ENCODE results near the gene CCDC8.
"Not testable (repeated sequence)": the region's sequence is repeated elsewhere in the genome, so short reads cannot be mapped to it uniquely, and the experiment has no call there.

Gene CCDC8

DNA sequence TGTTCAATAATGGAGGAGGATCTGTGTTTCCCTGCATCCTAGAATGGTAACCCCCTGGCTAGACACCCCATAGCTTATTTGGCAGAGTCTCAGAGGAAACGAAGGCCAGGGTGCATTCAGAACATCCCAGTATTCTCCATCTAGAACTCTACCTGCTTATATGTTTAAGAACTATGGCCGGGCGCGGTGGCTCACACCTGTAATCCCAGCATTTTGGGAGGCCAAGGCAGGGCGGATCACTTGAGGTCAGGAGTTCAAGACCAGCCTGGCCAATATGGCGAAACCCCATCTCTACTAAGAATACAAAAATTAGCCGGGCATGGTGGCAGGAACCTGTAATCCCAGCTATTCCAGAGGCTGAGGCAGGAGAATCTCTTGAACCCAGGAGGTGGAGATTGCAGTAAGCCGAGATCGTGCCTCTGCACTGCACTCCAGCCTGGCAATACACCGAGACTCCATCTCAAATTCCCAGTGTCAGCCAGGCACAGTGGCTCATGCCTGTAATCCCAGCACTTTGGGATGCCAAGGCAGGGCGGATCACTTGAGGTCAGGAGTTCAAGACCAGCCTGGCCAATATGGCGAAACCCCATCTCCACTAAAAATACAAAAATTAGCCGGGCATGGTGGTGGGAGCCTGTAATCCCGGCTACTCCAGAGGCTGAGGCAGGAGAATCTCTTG, 15.4 kb downstream of the CCDC8 start:
- not testable (repeated sequence) for DNase-seq

DNA sequence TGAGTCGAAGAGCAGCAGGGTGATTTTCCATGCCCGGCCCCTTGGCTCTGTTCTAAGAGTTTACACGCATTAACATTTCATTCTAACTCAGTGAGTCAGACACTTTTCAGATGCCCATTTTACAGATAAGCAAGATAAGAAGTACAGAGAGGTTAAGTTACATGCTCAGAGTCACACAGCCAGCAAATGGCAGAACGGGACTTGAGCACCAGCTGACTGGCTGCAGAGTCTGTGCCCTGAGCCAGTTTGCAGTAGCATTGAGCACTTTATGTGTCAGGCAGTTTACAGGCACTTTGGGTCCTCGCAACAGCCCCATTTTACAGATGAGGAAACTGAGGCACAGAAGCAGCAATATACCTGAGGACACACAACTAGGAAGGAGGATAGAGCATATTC, 19.0 kb downstream of the CCDC8 start:
- no peak for DNase-seq

DNA sequence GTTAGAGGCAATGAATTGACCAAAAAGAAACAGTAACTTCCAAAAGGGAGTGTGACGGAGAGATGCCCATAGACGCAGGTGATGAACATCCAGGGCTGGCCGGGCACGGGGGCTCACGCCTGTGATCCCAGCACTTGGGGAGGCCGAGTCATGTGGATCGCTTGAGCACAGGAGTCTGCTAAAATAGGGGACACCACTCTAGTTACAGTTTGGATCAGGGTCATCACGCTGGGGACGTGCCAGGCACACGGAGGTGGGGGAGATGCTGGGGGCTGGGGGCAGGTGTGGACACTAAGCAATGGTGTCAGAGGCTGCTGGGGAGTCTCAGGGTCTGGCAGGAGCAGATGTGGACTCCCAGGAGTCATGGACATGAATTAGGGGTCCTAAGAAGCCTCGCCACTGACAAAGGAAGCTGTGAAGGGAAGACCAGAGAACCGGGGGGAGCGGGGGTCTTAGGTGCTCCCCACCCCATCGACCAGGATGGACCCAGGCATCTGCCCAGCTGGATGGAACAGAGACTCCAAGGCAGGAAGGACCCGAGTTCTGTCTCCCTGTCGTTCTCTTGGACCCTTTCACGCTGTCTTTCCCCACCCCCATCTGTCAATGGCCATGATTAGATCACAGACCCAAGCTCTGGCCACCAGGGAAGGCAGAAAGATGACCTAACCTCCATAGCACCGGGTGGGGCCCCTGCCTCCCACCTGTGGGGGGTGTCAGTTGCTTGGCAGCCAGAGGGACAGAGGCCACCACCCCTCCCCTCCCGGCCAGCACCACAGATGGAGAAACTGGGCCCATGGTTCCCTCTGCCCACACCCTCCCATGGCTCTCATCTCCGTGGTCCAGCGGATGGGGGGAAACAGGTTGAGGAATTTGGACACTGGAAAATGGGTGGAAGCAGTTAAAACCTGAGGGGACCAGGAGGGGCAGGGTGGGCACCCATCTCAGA, 19.6 kb downstream of the CCDC8 start:
- DNase-seq: no peak

DNA sequence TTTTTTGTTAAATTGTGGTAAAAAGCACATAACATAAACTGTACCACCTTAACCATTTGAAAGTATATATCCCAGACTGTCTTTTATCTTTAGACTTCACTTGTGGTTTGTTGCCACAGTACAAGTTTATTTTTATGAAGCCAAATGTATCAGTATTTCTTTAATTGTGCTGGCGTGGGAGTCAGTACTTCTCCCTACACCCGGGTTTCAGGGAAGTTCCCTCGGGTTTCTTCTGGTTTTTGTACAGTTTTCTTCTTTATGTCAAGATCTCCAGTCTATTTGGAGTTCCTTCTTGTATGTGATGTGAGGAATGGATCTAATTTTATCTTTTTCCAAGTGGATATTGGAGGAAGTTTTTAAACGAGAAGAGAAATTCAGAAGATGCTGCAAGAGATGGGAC, 20.5 kb downstream of the CCDC8 start:
- no peak for DNase-seq

DNA sequence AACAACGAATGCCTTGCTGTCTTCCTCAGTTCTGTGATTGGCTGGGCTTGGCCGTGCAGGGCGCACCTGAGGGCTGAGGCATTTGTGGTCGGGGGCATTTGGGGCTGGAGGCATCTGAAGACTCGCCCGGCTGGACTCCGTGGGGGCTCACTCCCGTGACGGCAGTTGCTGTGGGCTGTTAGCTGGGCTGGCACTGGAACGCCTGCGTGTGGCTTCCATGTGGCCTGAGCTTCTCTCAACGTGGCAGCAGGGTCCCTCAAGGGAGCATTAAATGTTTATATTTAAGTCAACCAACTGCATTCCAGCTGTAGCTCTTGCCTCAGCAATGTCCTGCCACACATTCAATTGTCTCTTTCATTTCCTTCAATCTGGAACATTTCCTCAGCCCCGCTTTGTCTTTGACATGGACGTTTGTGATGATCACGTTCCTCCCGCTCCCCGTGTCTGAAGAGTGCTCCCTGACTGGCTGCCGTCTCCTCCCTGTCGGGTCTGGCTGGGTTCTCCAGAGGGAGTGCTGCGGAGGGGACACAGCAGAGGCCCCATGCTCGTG, 21.0 kb downstream of the CCDC8 start:
- DNase-seq: no peak

DNA sequence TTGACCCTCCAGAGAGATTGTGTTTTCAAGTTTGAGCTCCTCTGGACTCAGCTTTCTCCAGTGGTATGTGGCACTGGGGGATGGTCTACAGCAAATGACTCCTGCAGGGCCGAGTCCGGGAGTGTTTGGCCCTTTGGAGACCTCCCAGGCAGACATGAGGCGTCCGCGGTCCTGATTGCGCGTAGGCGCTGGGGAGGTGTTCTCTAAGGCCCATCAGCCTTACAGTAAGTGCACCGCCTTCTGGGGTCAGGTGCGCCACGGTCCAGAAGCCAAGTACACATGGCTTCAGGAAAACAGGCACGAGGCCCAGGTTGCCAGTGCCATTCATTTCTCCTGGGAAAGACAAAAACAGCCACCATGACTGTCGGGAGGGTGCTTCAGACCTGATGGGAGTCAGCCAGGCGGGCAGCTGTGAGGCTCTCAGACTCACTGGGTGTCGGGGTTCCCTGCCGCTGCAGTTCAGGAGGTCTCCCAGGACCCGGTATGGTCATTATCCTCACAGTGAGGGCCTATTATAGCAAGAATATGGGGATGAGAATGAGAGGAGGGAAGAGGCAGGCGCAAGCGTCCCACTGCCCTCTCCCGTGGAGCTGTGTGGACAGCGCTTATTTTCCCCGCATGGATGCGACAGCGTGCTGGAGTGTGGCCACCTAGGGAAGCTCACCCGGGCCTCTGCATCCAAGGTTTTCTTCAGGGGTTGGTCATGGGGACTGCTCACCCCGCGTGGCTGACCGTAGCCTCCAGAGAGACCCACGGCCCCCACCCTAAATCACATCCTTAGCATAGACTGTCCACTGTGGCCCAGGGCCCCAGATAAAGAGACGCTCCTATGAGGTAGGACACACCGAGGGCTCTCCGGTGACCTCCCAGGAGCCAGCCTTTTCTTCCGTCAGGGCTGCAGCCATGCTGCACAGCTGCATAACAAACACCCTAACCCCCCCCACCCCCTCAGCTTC, 21.8 kb downstream of the CCDC8 start:
- DNase-seq: no peak

DNA sequence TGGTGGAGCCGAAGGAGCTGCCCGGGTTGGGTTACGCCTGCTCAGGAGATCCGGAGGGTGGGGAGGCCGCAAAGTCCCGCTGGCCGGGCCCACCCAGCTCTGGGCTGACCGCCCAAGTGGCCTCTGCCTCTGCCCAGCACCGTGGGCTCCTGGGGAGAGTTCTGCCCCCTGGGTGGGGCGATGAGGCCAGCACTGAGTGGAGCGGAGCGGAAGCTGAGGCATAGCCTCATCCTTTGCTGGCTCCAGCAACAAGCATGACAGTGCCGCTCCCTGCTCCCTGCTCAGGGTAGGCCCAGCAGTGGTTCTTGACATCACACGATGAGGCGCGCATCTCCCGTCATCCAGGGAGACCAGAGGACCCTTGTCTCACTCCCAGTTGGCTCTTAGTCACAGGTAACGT, 22.5 kb downstream of the CCDC8 start:
- DNase-seq: no peak

DNA sequence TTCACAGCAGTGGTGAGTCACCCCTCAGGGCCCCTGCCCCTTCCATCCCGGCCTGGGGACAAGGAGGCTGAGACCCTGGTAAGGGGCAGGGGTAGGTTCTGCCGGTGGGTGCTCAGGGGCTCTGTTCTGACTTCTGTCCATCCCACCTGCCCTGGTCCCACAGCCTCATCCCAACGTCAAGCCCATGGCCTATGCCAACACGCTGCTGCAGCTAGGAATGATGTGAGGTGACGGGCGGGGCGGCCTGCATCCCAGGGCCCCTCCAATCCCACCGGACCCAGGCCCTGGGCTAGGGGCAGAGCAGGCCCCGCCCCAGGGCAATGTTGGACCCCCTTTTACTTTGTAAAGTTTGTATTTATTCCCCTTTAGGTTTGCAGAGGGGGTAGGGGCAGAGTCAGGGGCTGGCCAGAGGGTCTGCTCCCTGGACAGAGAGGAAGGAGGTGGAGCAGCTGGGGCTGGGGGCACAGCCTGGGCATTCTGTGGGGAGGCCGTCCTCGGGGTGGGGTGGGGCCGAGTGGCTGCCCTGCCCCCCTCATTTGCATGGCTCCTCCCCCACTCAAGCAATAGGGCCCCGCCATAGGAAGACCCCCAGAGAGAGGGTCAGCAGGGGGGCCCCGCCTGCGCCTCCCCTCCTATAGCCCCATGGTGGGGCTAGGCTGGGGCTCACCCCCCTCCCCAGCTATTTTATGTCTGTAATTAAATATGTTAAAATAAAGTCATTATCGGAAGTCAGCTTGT, 23.1 kb downstream of the CCDC8 start:
- no peak for DNase-seq

DNA sequence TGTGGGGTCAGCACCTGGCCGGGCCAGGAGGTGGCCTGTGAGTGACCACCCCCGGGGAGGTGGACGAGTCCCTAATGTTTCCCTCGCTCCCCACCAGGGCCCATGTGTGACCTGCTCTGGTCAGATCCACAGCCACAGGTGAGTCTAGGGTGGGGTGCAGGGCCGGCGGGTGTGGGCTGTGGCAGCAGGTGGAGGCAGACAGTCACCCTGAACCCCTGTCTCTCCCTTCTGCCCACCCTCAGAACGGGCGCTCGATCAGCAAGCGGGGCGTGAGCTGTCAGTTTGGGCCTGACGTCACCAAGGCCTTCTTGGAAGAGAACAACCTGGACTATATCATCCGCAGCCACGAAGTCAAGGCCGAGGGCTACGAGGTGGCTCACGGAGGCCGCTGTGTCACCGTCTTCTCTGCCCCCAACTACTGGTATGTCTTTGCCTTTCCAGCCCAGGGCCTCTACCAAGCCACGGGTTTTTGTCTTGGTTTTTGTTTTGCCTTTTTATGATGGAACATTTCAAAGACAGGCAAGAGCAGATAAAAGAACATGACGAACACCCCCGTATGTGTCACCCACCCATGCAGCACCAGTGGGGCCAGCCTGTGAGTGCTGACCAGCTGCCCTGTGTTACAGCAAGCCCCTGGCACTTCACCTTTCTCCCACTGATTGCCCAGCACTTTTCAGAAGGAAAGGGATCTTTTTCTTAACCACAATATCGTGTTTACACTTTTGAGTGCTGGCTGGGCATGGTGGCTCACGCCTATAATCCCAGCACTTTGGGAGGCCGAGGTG, 24.9 kb downstream of the CCDC8 start:
- no peak for DNase-seq

DNA sequence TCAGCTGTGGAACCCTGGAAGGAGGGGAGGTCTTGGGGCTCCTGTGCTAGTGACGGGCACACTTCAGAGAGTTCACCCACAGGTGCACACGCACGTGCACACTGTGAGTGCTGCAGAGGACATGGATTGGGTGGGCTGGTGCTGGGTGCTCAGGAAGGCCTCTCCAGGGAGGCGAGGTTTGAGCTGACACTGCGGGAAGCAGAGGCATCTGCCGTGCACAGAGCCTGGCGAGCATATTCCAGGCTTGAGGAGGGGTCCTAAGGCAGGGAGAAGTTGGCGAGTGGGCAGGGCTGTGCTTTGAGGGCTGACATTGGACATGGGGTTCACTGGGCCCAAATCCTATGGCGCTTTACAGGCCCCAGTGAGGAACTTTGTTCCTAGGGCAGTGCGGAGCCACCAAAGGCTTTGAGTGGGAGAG, 25.6 kb downstream of the CCDC8 start:
- DNase-seq: no peak

DNA sequence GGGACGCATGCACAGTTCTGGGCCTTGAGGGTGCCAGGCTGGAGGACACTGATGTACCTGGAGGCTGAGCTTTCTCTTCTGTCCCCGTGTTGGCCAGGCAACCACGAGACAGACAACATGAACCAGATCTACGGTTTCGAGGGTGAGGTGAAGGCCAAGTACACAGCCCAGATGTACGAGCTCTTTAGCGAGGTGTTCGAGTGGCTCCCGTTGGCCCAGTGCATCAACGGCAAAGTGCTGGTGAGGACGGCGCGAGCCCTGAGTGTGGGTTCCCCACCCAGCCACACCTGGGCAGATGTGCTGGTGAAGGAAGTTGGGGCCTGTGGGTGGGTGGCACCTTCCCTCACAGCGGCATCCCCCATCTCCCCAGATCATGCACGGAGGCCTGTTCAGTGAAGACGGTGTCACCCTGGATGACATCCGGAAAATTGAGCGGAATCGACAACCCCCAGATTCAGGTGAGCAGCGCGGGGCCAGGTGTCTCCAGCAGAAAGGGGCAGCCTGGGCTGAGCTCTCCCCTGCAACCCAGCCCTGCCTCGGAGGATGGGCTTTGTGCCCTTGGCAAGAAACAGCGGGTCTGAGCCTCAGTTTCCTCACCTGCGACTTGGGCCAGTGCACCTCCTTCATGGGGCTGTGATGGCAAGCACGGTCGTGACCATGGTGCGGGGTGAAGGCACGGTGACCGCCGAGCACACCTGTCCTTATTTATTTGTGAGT, 26.2 kb downstream of the CCDC8 start:
- no peak for DNase-seq

DNA sequence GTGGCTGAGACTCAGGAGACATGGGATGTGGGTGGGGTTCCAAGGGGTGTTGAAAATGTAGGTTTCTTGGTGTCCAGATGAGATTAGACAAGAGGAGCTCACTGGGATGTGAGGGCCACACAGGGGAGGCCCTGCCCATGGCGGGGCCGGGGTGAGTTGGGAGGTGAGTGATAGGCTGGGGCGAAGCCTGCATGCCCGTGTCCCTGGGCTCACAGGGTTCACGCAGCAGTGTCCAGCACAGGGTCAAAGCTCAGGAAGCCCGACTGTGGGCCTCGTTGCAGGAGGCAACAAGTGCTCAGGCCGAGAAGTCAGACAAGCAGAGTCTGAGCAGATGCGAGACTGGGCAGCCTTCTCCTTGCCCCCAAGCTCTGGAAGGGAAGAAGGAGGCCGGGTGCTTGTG, 27.2 kb downstream of the CCDC8 start:
- no peak for DNase-seq

DNA sequence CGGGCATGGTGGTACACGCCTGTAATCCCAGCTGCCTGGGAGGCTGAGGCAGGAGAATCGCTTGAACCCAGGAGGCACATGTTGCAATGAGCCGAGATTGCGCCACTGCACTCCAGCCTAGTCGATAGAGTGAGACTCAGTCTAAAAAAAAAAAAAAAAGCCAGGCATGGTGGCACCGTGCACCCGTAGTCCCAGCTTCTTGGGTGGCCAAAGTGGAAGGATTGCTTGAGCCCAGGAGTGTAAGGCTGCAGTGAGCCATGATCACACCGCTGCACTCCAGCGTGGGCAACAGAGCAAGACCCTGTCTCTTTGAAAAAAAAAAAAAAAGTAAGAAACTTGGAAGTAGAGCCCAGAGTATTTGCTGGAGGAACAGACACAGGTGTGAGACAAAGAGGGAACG, 27.7 kb downstream of the CCDC8 start:
- DNase-seq: no peak

DNA sequence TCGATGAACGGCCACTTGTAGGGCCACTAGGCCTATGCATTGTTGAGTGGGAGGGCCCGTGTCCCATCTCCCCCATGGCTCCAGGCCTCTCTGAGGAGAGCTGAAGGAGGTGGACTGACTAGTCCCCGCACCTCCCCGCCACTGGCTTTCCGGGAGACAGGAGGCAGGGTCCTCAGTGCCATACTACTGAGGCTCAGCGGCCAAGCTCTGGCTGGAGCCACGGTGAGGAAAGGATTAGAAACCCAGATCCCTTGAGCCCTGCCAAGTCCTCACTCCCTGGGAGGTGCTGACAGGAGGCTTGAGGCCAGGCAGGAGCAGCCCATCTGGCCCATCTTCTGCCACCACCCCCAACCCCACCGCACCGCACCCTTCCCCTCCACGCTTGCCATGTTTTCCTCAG, 29.0 kb downstream of the CCDC8 start:
- peak; percentile 86 to 95 for DNase-seq

DNA sequence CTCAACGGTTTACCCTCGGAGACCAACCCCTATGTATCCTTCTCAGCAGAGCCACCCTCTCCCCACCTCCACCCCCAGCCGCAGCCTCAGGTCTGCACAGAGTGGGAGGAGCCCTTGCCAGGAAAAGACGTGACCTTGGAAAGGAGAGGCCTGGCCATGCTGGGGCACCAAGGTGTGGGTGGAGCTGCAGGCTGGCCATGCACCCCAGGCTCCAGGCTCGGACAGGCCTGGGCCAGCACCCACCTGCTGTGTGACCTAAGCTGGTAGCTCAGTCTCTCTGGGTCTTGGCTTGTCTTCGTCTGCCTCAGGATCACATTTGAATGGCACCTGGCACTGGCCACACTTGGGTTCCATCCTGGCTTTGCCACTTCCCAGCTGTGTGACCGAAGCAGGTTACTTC, 29.5 kb downstream of the CCDC8 start:
- DNase-seq: no peak

DNA sequence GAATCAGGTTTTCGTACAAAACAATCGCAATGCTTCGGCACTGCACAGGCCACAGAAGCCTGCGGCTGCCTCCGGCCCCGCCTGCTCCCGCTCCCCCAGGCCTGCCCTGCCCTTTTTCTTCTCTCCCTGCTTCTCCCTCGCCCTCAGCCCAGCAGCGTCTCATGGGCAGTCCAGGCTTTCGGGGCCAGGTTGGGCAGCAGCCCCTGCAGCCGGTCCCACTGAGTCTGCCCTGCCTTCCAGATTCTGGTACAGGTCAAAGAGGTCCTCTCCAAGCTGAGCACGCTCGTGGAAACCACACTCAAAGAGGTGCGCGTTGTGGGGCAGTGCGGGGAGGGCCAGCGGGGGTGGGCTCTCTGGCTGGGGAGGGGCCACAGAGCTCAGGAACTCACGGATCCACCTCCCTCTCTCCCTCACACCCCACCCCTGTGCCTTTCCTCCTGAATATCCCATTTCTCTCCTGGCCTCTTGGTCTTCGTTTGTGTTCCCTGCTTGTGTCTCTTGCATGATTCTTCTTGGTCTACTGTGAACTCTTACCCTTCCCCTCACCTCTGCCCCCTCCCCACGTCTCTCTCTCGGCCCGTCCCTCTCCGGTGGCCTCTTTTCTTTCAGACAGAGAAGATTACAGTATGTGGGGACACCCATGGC, 30.1 kb downstream of the CCDC8 start:
- DNase-seq: no peak

DNA sequence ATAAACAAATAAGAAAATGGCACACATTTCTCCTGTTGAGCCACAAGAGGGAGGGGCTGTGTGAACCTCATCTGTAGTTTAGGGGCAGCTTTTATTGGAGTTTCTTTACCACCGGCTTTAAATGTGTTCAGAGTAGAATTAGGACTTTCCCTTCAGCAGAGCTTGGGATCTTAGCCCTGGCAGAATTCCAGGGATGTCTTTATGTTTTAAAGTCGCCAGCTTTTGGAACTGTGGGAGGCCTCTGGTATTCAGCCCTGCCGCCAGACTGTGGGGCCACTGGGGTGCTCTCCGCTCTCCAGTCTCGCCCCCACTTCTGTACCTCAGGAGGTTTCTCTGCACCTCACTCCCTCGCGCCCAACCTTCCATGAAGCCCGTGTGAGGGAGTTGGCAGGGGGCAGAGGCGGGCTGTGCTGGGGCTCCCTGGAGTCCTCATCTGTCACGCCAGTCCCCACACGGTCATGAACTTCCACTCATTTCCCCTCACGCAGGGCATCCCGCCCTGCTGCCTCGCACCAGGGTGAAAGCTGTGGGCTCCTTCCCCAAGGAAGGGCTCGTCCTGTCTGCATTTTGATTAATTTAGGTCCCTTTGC, 31.5 kb downstream of the CCDC8 start:
- peak; percentile 64 to 80 for DNase-seq

DNA sequence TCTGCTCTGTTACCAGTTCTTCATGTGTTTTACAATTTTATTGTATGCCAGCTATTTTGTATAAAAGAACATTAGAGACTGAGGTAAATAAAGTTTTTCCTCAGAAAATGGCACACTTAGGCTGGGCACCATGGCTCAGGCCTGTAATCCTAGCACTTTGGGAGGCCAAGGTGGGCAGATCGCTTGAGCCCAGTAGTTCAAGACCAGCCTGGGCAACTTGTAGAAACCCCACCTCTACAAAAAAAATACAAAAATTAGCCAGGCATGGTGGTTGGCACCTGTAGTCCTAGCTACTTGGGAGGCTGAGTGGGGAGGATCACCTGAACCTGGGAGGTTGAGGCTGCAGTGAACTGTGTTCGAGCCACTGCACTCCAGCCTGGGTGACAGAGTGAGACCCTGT, 32.0 kb downstream of the CCDC8 start:
- DNase-seq: no peak

DNA sequence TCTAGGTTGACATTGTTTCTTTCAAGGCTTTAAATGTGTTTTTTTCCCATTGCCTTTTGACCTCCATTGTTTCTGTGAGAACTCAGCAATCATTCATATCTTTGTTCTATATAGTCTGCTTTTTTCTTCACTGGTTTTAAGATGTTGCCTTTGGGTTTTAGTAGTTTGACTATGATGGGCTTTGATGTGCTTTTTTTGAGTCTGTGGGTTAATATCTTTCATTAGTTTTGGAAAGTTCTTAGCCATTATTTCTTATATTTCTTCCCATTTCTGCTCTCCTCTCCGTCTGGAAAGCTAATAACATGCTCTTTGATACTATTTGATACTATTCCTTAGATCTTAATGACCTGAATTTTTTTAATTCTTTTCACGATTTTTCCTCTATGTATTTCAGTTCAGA, 32.7 kb downstream of the CCDC8 start:
- no peak for DNase-seq

DNA sequence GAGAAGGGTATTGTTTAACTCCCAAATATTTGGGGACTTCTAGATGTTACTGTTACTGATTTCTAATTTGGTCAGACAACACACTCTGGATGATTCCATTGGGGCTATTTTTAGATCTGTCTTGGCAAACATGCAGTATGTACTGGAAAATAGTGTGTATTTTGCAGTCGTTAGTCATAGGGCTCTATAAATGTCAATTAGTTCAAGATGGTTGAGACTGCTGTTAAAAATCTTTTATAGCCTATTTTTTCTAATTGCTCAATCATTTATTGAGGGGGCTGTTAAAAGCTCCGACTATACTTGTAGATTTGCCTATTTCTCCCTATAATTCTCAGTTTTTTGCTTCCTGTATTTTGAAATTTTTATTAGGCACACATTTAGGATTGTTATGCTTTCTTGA, 35.1 kb downstream of the CCDC8 start:
- DNase-seq: peak; percentile 44 to 74
